SW 1271 (cell line): ENCODE results near the gene TRPM7.
"Not testable (repeated sequence)": the region's sequence is repeated elsewhere in the genome, so short reads cannot be mapped to it uniquely, and the experiment has no call there.

ENCODE experiments used
- DNase-seq, 2 experiments: peaks; one replicate each; lab custom pipeline; 2025; lab: John Stamatoyannopoulos, UW

Gene TRPM7

GRCh38 chr15:50655555-50655954 is 31.0 kb downstream of the TRPM7 start:
- DNase-seq = no peak

- no peak for DNase-seq
These were observed 33.3 kb downstream of the TRPM7 start for GRCh38 chr15:50653156-50653743.

- DNase-seq = no peak
These were observed 33.9 kb downstream of the TRPM7 start for GRCh38 chr15:50652671-50653070.

DNA sequence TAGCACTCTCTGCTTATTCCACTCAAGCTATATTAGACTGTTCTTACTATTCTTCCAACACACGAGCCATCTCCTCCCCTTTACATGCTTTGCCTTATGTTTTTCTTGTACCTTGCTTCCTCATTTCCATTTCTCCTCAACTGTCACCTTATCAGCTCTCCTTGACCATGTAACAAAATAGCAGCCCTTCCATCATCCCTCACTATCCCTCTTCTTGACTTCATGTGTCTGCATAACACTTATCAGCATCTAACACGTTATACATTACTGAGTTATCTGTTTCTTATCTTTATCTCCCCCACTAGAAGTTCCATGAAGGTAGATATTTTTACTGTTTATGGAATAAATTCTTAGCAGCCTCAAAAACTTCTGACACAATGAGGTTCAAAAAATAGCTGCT is 45.3 kb downstream of the TRPM7 start:
- DNase-seq = no peak

DNA sequence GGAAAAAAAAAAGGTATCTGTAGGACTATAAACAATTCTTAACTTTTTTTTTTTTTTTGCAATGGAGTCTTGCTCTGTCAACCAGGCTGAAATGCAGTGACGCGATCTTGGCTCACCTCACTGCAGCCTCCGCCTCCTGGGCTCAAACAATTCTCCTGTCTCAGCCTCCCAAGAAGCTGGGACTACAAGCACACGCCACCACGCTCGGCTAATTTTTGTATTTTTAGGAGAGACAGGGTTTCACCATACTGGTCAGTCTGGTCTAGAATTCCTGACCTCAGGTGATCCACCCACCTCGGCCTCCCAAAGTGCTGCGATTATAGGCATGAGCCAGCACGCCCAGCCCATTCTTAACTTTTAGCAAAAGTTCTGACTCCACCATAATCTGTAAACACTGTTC is 50.5 kb downstream of the TRPM7 start:
- DNase-seq = no peak

DNA sequence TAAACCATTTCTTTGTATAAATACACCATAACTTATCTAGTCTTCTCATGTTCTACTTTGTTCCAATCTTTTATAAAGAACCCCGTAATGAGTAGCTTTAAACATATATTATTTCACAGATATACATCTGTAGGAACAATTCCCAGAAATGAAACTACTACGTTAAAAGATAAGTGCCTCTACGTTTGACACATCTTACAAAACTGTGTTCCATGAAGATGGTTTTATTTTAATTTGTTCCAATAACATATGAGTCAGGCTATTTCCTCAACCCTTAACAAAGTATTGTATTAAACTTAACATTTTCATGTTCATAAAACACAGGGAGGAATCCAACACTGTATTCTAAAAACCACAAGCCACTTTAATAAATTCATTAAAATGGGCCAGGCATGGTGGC is 52.9 kb downstream of the TRPM7 start:
- no peak for DNase-seq

DNA sequence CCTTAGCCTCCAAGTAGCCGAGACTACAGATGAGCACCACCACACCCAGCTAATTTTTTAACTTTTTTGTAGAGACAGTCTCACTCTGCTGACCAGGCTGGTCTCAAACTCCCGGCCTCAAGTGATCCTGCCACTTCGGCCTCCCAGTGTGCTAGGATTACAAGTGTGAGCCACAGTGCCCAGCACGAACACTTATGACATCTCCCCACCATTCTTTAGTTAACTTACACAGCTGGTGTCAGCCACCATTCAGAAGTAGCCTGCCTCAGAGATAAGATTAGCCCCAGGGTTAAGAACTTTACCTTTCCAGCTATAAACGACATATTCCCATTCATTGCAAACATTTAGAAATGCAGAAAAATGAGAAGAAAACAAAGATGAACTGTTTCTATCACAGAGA is 58.2 kb downstream of the TRPM7 start:
- no peak for DNase-seq

- DNase-seq = no peak
These were observed 59.1 kb downstream of the TRPM7 start for GRCh38 chr15:50627351-50628055.

- no peak for DNase-seq
These were observed 61.9 kb downstream of the TRPM7 start for GRCh38 chr15:50624616-50625168.

DNA sequence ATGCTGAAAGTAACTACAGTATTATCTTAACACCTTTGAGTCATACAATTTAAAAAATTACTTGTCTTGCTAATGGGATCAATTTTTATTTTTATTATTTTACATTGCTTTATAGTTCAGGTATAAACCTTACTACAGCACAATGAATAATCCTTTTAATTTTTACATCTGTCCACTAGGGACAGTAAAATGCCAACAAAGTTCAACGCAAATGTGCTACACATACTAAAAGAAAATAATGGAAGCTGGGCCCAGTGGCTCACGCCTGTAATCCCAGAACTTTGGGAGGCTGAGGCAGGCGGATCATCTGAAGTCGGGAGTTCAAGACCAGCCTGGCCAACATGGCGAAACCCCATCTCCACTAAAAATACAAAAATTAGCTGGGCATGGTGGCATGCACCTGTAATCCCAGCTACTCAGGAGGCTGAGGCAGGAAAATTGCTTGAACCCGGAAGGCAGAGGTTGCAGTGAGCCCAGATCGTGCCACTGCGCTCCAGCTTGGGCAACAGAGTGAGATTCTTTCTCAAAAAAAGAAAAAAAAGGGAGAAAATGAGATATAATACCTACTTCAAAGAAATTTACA is 64.1 kb downstream of the TRPM7 start:
- not testable (repeated sequence) for DNase-seq

GRCh38 chr15:50616960-50617359 is 69.6 kb downstream of the TRPM7 start:
- DNase-seq = not testable (repeated sequence)

DNA sequence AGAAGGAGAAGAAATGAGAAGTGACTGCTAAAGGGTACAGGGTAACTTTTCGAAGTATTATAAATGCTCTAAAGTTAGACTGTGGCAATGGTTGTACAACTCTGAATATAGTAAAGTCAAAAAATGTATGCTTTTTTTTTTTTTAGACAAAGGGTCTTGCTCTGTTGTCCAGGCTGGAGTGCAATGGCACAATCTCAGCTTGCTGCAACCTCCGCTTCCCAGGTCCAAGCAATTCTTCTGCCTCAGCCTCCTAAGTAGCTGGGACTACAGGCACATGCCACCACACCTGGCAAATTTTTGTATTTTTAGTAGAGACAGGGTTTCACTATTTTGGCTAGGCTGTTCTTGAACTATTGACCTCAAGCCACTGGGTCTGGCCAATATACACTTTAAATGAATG is 70.0 kb downstream of the TRPM7 start:
- DNase-seq = not testable (repeated sequence)

- DNase-seq = no peak
These were observed 73.0 kb downstream of the TRPM7 start for GRCh38 chr15:50613600-50613999.

- no peak for DNase-seq
These were observed 79.5 kb downstream of the TRPM7 start for GRCh38 chr15:50607129-50607528.

- no peak for DNase-seq
These were observed 81.1 kb downstream of the TRPM7 start for GRCh38 chr15:50605462-50605861.

- not testable (repeated sequence) for DNase-seq
These were observed 84.6 kb downstream of the TRPM7 start for GRCh38 chr15:50602028-50602427.

GRCh38 chr15:50594311-50594710 is 92.3 kb downstream of the TRPM7 start:
- DNase-seq = no peak

GRCh38 chr15:50593761-50594160 is 92.8 kb downstream of the TRPM7 start:
- DNase-seq = no peak

- no peak for DNase-seq
These were observed 96.3 kb downstream of the TRPM7 start for GRCh38 chr15:50590288-50590687.

DNA sequence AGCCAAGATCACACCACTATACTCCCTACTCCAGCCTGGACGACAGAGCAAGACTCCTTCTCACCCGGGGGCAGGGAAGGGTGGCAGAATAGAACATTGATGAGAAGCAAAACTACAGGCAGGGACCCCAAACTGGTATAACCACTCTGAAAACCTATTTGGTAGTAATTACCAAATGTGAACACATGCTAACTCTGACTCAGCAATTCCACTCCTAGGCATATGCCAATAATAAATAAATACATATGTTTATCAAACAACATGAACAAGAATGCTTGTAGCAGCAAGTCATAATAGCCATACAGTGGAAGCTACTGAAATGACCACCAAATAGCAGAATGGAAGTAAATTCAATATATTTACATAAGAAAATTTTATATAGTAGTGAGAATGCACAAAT is 109.1 kb downstream of the TRPM7 start:
- no peak for DNase-seq

GRCh38 chr15:50576166-50576565 is 110.4 kb downstream of the TRPM7 start:
- no peak for DNase-seq

- DNase-seq = not testable (repeated sequence)
These were observed 112.8 kb downstream of the TRPM7 start for GRCh38 chr15:50573842-50574241.

DNA sequence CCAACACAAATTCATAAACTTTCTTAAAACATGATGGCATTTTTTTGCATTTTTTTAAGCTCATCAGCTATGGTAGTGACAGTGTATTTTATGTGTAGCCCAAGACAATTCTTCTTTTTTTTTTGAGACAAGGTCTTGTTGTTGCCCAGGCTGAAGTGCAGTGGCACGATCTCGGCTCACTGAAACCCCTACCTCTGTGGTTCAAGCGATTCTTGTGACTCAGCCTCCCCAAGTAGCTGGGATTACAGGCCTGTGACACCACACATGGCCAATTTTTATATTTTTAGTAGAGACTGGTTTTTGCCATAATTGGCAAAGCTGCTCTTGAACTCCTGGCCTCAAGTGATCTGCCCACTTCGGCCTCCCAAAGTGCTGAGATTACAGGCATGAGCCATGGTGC is 122.8 kb downstream of the TRPM7 start:
- no peak for DNase-seq
